GM21619 (cell line): ENCODE data around the gene ZNF497.
"Not testable (repeated sequence)": the region's sequence is repeated elsewhere in the genome, so short reads cannot be mapped to it uniquely, and the experiment has no call there.

ENCODE experiments used
- ATAC-seq: cut with Tn5 transposase; IDR thresholded peaks from one replicate; pipeline ENCODE4 v1.9.1; 2021; ENCODE audit not compliant: unreplicated experiment

Gene ZNF497

DNA sequence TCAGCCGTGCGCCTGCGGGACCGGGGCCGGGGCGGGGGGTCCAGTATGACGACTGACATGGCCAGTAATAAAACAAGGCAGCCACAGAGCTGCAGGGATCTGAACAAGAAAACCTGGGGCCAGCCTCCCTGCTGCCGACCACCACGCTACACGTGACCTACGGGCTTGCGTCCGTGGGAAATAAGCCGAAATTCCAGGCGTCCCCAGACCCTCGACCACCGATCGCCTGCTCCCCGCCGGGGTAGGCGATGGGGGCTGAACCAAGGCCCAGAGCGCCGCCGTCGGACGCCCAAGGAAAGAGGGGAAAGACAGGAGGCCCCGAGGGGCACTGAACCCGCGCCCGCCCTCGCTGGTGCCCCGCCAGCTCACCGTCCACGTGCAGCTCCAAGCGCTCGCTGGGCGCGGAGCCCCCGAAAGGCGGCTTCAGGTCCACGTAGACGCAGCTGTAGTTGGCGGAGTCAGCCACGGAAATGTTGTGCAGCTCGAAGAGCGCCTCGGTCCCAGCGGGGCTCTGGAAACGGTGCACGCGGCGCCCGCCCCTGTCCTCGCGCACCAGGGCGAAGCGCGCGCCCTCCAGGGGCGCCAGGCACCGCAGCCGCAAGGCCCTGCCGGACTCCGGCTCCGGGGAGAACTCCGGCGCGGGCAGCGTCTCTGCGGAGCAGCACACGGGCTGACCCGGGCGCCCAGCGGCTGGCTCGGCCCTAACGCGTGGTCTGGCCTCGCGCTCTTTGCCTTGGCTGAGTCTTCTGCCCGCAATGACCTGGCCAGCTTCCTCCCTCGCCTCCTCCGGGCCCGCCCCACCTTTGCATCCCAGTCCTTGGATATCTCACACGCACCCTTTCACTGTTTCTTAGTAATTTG lies 12.3 kb downstream of the ZNF497 start:
- ATAC-seq, result no peak

DNA sequence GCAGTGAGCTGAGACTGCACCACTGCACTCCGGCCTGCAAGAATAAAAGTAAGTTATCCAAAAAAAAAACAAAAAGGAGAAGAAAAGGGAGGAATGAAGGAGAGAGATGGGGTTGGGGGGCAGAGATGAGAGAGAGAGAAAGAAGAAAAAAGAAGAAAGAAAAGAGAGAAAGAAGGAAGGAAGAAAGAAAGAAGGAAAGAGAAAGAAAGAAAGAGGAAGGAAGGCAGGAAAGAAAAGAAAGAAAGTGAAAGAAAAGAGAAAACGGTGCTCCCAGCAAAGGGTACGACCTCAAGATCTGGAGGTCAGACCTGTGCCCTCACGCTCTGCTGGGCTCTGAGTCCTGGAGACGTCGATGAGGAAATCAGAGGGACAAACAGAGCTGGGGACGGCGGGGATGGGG lies 13.0 kb downstream of the ZNF497 start:
- ATAC-seq, result no peak

DNA sequence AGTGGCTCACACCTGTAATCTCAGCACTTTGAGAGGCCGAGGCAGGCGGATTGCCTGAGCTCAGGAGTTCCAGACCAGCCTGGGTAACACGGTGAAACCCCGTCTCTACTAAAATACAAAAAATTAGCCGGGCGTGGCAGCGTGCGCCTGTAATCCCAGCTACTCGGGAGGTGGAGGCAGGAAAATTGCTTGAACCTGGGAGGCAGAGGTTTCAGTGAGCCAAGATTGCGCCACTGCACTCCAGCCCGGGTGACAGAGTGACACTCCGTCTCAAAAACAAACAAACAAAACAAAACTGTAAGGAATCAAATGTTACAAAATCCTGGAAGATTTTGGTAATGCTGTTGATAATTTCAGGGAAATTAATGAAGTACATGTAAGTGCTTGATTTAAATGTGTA lies 14.5 kb downstream of the ZNF497 start:
- ATAC-seq, result not testable (repeated sequence)

DNA sequence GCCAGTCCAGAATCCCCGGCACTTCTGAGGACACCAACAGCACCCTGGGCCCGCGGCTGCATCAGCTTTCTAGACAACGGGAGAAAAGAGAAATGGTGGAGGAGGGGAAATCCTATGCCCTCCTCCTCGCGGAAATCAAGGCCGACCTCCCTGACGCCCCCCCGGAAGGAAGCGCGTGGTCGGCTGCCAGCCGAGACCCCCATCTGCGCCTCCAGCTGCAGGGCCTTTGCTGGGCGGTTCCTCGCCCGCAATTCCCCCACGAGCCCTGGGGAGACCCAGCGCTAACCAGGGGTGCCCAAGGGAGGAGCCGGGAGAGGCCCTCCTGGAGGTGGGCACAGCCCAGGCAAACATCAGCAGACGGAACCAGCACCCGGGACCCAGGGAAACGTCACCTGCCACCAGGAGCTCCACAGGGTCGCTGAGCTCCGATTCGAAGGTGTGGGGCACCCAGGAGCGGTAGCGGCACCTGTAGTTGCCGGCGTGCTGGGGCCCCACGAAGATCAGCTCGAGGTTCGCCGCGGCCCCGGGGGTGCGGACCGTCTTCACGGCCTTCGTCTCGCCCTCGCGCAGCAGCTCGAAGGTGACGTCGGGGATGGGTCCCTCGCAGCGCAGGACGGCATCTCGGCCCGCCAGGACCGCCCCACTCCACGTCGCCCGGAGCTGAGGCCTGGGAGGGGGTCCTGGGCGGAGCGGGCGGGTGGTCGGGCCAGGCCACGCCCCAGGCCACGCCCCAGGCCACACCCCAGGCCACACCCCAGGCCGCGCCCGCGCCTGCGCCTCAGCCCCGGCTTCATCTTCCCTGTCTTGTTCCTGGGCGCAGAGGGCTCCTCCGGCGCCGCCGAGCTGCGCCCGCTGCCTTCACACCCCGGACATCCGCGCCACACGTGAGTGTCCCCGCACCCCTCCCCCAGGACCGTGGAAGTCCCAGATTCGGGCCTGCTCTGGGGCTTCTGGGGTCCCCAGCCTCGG lies 15.3 kb downstream of the ZNF497 start:
- ATAC-seq, result peak; percentile 80

DNA sequence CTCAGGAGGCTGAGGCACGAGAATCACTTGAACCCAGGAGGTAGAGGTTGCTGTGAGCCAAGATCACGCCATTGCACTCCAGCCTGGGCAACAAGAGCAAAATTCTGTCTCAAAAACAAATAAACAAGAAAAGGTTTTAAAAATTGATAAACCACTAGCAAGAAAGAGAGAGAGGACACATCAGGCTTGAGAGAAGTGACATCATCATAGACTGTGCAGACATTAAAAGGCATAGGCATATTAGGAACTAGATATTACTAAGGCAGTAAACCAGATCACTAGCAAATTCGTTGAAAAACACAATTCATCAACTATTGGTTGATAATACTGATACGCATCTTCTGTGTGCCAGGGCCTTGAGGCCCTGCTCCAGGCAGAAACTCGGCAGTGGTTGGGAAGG lies 17.0 kb downstream of the ZNF497 start:
- ATAC-seq, result no peak

DNA sequence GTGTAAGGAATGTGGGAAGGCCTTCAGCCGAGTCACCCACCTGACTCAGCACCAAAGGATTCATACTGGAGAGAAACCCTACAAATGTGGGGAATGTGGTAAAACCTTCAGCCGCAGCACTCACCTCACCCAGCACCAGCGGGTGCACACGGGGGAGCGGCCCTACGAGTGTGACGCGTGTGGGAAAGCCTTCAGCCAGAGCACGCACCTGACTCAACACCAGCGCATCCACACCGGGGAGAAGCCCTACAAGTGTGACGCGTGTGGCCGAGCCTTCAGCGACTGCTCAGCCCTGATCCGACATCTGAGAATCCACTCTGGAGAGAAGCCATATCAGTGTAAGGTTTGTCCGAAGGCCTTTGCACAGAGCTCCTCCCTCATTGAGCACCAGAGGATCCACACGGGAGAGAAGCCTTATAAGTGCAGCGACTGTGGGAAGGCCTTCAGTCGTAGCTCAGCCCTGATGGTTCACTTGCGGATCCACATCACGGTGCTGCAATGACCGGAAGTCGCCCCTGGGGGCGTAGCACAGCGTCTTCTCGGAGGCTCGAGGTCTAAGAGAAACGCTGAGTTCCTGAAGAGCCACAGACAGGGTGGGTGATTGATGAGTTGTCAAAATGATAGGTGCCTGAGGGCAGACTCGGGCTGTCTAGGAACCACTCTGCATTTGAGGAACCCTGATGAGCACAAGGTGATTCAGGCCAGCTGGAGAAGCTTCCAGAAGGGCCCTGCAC lies 23.6 kb downstream of the ZNF497 start:
- ATAC-seq, result no peak

DNA sequence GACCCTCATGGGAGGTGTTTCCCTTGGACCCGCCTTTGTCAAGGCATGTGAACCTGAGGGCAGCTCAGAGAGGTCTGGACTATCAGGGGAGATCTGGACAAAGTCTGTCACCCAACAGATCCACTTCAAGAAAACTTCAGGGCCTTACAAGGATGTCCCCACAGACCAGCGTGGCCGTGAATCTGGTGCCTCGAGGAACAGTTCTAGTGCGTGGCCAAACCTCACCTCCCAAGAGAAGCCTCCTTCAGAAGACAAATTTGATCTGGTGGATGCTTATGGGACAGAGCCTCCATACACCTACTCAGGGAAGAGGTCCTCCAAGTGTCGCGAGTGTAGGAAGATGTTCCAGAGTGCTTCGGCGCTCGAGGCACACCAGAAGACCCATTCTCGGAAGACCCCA lies 24.2 kb downstream of the ZNF497 start:
- no peak for ATAC-seq

DNA sequence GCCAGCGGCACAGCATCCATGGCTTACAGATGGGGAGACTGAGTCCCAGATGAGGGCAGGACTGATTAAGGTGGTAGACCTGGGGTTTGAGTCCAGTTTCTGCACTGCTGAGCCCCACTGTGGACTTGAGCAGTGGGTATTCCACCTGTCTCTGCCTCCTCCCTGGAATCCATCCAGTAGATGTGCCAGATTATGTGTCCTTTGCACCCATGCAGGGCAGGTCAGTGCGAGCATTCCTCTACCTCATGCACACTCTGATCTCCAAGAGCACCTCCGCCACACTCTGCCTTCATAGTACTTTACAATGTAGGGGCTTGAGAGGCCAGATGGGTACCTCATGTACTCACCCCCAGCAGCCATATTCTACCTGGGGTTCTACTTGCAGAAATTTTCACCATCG lies 25.7 kb downstream of the ZNF497 start:
- ATAC-seq, result no peak

DNA sequence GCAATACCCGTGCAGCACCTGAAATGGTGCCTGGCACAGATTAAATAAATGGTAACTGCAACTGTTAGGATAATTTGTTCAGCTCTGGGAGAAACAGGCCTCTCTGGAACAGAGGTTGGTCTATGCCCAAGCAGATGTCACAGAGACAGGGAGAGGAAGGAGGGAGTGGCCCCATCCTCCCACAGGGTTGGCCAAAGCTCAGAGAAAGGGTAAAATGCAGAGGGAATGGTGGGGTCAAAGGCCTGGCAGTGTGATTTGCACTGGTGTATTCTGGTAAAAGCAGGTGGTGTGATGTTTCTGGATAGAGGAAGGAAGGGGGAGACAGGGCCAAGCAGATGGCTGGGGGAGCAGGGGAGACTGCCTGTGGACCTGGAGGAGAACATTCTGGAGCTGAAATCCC lies 26.3 kb downstream of the ZNF497 start:
- no peak for ATAC-seq

DNA sequence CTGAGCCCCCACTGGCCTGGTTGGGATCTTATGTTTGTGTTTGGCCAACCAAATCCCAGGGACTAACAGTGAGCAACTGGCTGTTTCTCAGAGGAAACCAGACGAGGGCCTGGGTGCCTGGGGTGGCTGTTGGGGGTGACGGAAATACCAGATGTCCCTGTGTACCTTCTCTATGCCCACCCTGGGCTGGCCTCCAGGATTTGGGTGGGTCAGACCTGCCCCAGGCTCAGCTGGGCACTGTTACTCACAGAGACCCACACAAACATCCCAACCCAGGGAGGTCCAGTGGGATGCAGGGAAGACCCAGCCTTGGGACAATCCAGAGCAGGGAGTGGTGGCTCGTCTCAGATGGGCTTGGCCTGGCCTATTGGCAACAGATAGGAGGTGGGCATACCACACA lies 26.9 kb downstream of the ZNF497 start:
- no peak for ATAC-seq

DNA sequence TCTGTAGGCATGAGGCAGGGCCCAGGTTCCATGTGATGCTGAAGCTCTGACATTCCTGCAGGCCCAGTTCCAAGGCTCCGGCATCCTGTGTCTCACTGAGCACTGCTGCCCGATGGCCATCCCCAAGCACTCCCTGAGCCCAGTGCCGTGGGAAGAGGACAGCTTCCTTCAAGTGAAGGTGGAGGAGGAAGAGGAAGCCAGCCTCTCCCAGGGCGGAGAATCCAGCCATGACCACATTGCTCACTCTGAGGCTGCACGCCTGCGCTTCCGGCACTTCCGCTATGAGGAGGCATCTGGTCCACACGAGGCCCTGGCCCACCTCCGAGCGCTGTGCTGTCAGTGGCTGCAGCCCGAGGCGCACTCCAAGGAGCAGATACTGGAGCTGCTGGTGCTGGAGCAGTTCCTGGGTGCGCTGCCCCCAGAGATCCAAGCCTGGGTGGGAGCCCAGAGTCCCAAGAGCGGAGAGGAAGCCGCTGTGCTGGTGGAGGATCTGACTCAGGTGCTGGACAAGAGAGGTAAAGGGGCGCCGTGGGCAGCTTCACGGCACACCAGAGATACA lies 27.8 kb downstream of the ZNF497 start:
- no peak for ATAC-seq

DNA sequence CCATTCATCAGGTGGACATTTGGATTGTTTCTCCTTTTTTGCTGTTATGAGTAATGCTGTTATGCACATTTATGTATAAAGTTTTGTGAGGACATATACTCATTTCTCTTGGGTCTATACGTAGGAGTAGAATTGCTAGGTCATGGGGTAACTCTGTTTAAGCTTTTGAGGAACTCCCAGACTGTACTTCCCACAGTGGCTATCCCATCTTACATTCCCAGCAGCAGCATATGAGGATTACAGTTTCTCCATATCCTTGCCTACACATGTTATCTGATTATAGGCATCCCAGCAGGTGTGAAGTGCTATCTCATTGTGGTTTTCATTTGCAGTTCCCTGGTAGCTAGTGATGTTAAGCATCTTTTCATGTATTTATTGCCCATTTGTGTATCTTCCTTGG lies 29.9 kb downstream of the ZNF497 start:
- no peak for ATAC-seq

DNA sequence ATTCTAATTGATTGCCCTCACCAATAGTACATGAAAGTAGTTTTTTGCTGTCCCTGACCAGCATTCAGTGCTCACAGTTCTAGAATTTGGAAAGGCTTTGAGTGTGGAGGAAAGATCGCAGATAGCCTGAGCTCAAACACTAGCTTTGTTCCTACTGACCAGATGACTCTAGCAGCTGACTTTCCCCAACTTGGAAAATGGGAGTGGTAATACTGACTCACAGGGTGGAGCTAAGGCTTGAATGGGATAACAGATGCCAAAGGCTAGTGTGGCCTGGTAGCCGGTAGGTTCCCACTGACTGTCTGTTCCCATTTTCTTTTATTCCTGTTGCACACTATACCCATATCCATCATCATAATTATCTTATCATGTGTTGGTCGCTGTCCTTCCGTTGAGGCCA lies 32.1 kb downstream of the ZNF497 start:
- ATAC-seq, result no peak

DNA sequence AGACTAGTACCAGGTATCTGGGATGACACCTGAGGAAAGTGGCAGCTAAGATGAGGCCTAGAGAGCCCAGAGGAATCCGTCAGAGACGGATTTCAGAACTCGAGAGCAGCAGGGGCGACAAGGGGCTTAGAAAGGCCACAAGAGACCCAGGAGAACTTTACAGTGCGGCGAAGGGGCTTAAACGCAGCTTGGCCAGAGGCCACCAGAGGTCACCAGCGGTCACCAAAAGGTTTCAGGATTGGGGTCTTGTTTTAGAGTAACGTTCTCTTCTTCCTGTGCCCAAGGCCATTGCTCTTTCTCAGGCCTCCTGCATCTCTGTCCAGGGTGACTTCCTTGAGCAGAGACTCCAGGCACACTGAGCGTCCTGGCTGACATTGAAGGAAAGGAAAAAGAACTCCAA lies 33.6 kb downstream of the ZNF497 start:
- no peak for ATAC-seq

DNA sequence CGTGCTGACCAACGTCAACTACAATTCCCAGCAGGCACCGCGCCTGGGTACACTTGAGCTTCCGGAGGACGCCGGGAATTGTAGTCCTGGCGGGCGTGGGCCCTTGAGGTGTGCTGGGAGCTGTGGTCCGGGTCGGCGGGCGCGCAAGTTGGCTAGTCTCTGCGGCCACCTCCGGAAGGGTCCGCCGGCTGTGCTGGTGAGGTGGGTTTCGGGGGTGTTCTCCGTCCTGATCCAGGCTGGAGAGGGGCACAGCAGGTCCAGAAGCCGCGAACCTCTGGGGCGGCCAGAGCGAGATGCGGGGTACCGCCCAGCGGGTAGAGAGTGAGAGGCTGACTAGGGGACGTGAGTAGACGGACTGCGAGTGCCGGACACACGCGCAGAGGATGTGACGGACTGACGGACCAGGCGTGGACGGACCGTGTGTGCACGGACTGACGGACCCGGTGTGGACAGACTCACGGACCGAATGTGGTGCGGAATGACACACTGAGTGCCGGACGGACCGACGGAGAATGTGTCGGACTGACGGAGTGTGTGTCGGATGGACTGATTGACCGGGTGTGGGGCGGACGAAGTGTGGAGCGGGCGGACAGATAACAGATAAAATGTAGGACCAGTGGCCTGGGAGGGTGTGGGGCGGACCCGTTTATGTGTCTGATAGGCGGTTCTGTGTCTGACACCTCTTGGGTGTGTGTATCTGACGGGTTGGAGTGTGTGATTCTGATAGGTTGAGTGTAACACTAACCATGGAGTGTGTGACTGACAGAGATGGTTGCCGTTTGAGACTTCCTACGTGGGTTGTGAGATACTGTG lies 35.4 kb downstream of the ZNF497 start, which contains the start of gene ZSCAN22:
Gene ZSCAN22 (plus strand): TSS at position 81 of the 813 bp plus-strand sequence. CDS start 7,809 bp downstream, outside the sequence.
- peak; percentile 88 for ATAC-seq

DNA sequence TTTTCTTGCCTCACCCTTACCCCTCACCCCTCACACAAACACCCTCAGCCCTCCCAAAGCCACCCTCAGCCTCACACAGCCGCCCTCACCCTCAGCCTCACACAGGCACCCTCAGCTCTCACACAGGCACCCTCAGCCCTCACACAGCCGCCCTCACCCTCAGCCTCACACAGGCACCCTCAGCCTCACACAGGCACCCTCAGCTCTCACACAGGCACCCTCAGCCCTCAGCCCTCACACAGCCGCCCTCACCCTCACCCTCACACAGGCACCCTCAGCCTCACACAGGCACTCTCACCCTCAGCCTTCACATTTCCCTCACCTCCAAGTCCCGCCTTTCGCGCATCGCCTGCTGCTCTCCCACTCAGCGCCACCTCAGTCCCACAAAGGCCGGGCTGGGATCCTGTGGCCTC lies 36.0 kb downstream of the ZNF497 start:
- ATAC-seq, result no peak

DNA sequence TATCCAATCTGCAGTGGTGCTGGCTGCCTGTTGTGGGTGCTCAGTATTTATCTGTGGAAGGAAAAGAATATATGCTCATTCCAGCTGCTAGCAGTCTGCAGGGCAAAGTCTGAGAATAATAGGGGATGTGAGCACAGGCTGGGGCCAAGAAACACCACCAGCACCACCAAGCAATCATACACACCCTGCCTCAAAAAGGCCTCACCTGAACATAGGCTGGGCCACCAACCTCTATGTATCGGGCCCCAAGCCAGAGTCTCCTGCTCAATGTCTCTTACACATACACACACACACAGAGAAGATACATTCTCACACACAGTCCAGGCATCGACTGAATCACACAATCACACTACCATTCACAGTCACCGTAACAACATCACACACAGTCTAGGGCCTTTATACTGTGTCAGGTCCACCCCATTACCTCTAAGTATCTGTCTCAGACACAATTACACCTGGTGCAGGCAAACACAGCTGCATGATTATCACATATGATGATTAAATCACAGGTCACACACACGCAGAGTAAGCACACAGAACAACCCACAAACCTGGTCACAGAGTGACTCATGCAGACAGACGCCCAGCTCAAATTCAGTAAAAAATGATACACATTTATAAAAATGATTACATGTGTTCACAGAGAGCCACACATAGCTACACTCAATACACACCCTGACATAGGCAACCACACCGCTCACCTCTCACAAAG lies 37.1 kb downstream of the ZNF497 start:
- no peak for ATAC-seq

DNA sequence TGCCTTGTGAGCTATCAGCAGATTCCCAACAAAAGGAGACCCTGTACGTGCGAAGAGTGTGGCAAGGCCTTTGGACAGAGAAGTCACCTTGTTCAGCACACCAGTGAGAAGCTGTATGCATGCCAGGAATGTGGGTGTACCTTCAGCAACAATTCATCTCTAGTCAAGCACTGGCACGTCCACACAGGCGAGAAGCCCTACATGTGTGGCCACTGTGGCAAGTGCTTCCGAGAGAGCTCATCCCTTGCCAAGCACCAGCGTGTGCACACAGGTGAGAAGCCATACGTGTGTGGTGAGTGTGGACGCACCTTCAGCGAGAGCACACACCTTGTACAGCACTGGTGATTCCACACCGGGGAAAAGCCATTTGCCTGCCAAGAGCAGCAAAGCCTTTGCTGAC lies 43.3 kb downstream of the ZNF497 start:
- no peak for ATAC-seq

DNA sequence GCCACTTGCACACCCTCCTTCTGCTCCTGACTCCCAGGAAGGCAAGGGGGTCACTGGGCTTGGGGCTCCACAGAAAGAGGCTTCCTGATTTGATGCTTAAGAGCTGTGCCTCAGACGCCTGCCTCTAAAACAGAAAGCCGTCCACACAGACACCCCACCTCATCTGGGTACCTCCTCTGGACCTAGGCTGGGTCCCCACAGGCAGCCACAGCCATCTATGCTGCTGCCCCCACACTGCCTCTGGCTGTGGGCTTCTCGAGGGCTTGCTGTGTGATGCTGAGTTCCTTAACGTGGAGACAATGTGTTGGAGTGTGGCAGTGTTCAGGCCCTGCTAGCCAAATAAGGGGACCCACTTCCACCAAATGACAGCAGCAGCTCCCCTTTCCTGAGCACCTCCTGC lies 44.3 kb downstream of the ZNF497 start:
- no peak for ATAC-seq
